ENCODE measurements around the gene ZFHX3.

Gene ZFHX3

DNA sequence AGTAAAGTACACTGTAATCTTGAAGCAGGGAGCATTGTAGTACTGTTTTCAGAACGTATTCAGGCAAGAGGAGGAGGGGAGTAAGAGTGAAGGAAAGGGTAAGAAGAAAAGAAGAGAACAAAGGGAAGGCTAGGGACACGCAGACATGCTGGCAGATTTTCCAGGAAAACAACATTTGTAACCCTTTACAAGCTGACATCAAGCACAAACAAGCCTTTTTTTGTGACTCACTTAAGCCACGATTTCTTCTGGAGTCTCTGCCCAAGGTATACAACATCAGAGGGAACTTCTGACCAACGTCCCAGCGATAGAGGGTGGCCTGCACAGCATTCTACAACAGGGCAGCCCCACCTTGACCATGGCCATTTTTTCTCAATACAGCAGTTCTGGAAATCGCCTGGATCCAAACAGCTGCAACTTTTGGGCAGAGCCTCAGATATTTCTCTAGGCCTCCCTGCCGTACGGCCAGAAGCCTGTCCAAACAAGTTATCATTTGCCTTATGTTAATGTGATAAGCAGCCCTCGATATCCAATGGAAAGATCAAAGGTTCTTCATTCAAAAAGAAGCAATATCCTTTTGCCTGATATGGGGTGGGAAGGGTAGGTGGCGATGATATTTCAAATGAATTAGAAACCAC lies 247.3 kb downstream of the ZFHX3 start:
- DNase-seq (ENCODE audit: low read depth) = no peak
- TF ChIP-seq, protein P1, sequence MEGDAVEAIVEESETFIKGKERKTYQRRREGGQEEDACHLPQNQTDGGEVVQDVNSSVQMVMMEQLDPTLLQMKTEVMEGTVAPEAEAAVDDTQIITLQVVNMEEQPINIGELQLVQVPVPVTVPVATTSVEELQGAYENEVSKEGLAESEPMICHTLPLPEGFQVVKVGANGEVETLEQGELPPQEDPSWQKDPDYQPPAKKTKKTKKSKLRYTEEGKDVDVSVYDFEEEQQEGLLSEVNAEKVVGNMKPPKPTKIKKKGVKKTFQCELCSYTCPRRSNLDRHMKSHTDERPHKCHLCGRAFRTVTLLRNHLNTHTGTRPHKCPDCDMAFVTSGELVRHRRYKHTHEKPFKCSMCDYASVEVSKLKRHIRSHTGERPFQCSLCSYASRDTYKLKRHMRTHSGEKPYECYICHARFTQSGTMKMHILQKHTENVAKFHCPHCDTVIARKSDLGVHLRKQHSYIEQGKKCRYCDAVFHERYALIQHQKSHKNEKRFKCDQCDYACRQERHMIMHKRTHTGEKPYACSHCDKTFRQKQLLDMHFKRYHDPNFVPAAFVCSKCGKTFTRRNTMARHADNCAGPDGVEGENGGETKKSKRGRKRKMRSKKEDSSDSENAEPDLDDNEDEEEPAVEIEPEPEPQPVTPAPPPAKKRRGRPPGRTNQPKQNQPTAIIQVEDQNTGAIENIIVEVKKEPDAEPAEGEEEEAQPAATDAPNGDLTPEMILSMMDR (conservative IDR thresholded peaks at IDR 0.05; ENCODE audit: control insufficient read depth, insufficient read depth, low read depth, low read length) = no peak
- no peak overlapping the region for H3K4me3 ChIP-seq (ENCODE audit: control insufficient read depth, low read depth, low read length)

- TF ChIP-seq, protein P1 (conservative IDR thresholded peaks at IDR 0.05; ENCODE audit: control insufficient read depth, insufficient read depth, low read depth, low read length) = no peak
These were observed 249.7 kb downstream of the ZFHX3 start for GRCh38 chr16:72798264-72798663.

DNA sequence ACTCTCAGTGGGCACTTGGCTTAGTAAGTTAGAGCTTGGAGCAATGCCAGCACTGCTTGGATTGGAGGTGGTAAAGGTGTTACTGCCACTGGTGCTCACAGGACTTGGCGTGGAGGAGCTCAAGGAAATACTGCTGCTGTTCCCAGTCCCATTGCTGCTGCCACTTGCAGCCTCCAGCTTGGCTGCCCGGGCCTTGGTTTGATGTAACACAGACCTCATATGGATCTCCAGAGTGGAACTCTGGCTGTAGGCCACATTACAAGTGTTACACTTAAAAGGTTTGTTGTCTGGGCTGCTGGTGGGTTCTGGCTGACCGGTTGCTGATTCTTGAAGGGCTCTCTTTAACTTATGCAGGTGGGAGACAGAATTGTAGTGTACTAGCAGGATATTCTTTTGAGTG lies 250.3 kb downstream of the ZFHX3 start:
- H3K4me3 ChIP-seq (ENCODE audit: control insufficient read depth, low read depth, low read length) = no peak overlapping the region
- DNase-seq (ENCODE audit: low read depth) = no peak

More at GRCh38 chr16:72798264-72798663, 249.7 kb downstream of the ZFHX3 start:
- DNase-seq (ENCODE audit: low read depth) = no peak
- no peak overlapping the region for H3K4me3 ChIP-seq (ENCODE audit: control insufficient read depth, low read depth, low read length)

GRCh38 chr16:72796222-72796621 lies 251.7 kb downstream of the ZFHX3 start:
- DNase-seq (ENCODE audit: low read depth) = no peak
- TF ChIP-seq, protein P1 (conservative IDR thresholded peaks at IDR 0.05; ENCODE audit: control insufficient read depth, insufficient read depth, low read depth, low read length) = no peak

More for the DNA sequence above, 250.3 kb downstream of the ZFHX3 start:
- TF ChIP-seq, protein P1 (conservative IDR thresholded peaks at IDR 0.05; ENCODE audit: control insufficient read depth, insufficient read depth, low read depth, low read length) = no peak

GRCh38 chr16:72794986-72795385 lies 252.9 kb downstream of the ZFHX3 start:
- TF ChIP-seq, protein P1 (conservative IDR thresholded peaks at IDR 0.05; ENCODE audit: control insufficient read depth, insufficient read depth, low read depth, low read length) = no peak
- DNase-seq (ENCODE audit: low read depth) = no peak
- no peak overlapping the region for H3K4me3 ChIP-seq (ENCODE audit: control insufficient read depth, low read depth, low read length)

More at GRCh38 chr16:72796222-72796621, 251.7 kb downstream of the ZFHX3 start:
- no peak overlapping the region for H3K4me3 ChIP-seq (ENCODE audit: control insufficient read depth, low read depth, low read length)

DNA sequence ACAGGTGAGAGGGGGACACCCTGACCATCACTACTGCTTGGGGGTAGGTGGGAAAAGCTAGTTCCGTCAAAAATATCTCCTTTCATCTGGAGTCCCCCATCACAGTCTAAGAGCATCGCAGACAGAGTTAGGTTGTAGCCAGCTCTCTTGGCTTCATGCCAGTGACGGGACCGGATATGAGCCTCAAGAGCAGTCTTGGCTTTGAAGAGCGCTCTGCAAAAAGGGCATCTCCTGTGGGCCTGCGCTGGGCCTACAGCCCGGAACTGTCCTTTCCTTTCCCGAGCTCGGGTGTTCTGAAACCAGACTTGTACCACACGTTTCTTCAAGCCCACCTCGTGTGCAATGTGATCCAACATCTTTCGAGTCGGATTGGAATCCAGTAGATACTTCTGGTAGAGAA lies 253.6 kb downstream of the ZFHX3 start:
- TF ChIP-seq, protein P1 (conservative IDR thresholded peaks at IDR 0.05; ENCODE audit: control insufficient read depth, insufficient read depth, low read depth, low read length) = no peak
- no peak overlapping the region for H3K4me3 ChIP-seq (ENCODE audit: control insufficient read depth, low read depth, low read length)
- DNase-seq (ENCODE audit: low read depth) = no peak
